K562 (cell line): Measurements from ENCODE around the gene NQO2. TPM values are rescaled to one million over a fixed set of nuclear protein-coding genes. Genes with fewer than 3 reads are reported as not detected.

Experiments used
- ATAC-seq: fragments of 200-7000 bp; cut with Tn5 transposase; 3 replicates; pipeline ENCODE4 v1.9.1; 2020; ENCODE audit warnings: moderate library complexity
- BruUV-seq: library from RNA; stranded (reverse); fragments of 400-500 nt; replicated peaks from 2 replicates; lab custom pipeline; 2021; lab: Mats Ljungman, UMichigan
- CTCF ChIA-PET: fragments of 300-600 bp; formaldehyde crosslinking; extraction: SDS; loops from one replicate; lab custom pipeline; 2021; ENCODE audit warnings: low intra/inter-chr PET ratio; lab: Yijun Ruan, JAX
- POLR2A ChIA-PET: fragments of 300-600, 350-650 bp; sonication (Branson Sonifier 250); formaldehyde crosslinking; extraction: SDS; loops from one replicate; lab custom pipeline; 2021; ENCODE audit warnings: antibody characterized with exemption, inconsistent platforms; lab: Yijun Ruan, JAX
- DNase-seq, 4 experiments: peaks; one replicate each; pipeline versions ENCODE4 v3.0.0 to v3.0.0-alpha.2; 2011 to 2018; ENCODE audit warnings: low spot score in 3 of 4, mixed read lengths in 3 of 4; ENCODE audit errors: extremely low read depth in 1 of 4
- FAIRE-seq: peaks from 2 replicates; lab custom pipeline; 2011; peaks lifted over from hg19 to GRCh38; lab: Jason Lieb, UNC
- H2AFZ ChIP-seq: 2 replicates; pipeline ENCODE4 v1.6.0; 2011; ENCODE audit warnings: low read depth, low read length, control low read depth, inconsistent platforms
- H3K27ac ChIP-seq: fragments of 200-600 bp; 3 replicates; pipeline ENCODE4 v1.8.0; 2011; ENCODE audit warnings: low read depth, mild to moderate bottlenecking, control low read depth, inconsistent platforms, low read length, moderate library complexity, mixed read lengths; ENCODE audit errors: extremely low read depth
- H3K27me3 ChIP-seq, 2 experiments: fragments of 300-600 bp in 1 of 2; 2 replicates in 1 of 2; 3 replicates in 1 of 2; pipeline versions ENCODE4 v1.6.0 to v1.8.0; 2011; ENCODE audit warnings: inconsistent platforms in 2 of 2, low read length in 2 of 2, mild to moderate bottlenecking in 1 of 2, mixed read lengths in 1 of 2, moderate library complexity in 1 of 2; ENCODE audit not compliant: control insufficient read depth in 2 of 2, insufficient read depth in 2 of 2
- H3K36me3 ChIP-seq: fragments of 300-600 bp; 3 replicates; pipeline ENCODE4 v1.8.0; 2011; ENCODE audit warnings: mild to moderate bottlenecking, low read length, inconsistent platforms; ENCODE audit not compliant: control insufficient read depth, insufficient read depth
- H3K4me1 ChIP-seq, 2 experiments: fragments of 200-600 bp in 1 of 2; replicated peaks in 1 of 2; 2 replicates in 1 of 2; 3 replicates in 1 of 2; pipeline versions ENCODE4 v1.5.1 to v1.8.0; 2011; ENCODE audit warnings: inconsistent platforms in 2 of 2, low read length in 2 of 2, mild to moderate bottlenecking in 1 of 2, mixed read lengths in 1 of 2, moderate library complexity in 1 of 2; ENCODE audit not compliant: control insufficient read depth in 2 of 2, insufficient read depth in 2 of 2
- H3K4me2 ChIP-seq: 2 replicates; pipeline ENCODE4 v1.6.1; 2011; ENCODE audit warnings: low read length, control low read depth, inconsistent platforms, mixed read lengths; ENCODE audit not compliant: insufficient read depth
- H3K4me3 ChIP-seq: fragments of 200-600 bp; sonication (generic), shearing (Covaris generic); 2 replicates; pipeline ENCODE4 v1.5.1; 2016; ENCODE audit warnings: control low read depth, inconsistent platforms
- H3K79me2 ChIP-seq: fragments of 200-600 bp; 3 replicates; pipeline ENCODE4 v1.8.0; 2011; ENCODE audit warnings: low read length, inconsistent platforms; ENCODE audit not compliant: control insufficient read depth, insufficient read depth
- H3K9ac ChIP-seq, 2 experiments: 2 replicates each; pipeline versions ENCODE4 v1.6.0 to v1.6.1; 2011; ENCODE audit warnings: low read depth in 2 of 2, low read length in 2 of 2, control low read depth in 1 of 2, inconsistent platforms in 1 of 2, mild to moderate bottlenecking in 1 of 2, mixed read lengths in 1 of 2; ENCODE audit not compliant: insufficient read depth in 1 of 2
- H3K9me1 ChIP-seq: one replicate; pipeline ENCODE4 v1.6.0; 2011; ENCODE audit warnings: inconsistent platforms, mild to moderate bottlenecking, low read length, moderate library complexity; ENCODE audit not compliant: control insufficient read depth, insufficient read depth
- H3K9me3 ChIP-seq: replicated peaks from 2 replicates; pipeline ENCODE4 v1.5.1; 2011; ENCODE audit warnings: low read depth, low read length, inconsistent platforms; ENCODE audit not compliant: control insufficient read depth, insufficient read depth
- H4K20me1 ChIP-seq: replicated peaks from 2 replicates; pipeline ENCODE4 v1.6.1; 2011; ENCODE audit warnings: low read length, inconsistent platforms, mixed read lengths; ENCODE audit not compliant: control insufficient read depth, insufficient read depth
- TCFL5 ChIP-seq: fragments of 250-450 bp; sonication (Bioruptor Pico); conservative IDR thresholded peaks from 2 replicates; pipeline ENCODE4 v1.6.1; 2021; ENCODE audit warnings: mild to moderate bottlenecking, moderate library complexity, matching md5 sums
- ZFP36 ChIP-seq: fragments of 150-350 bp; IDR thresholded peaks from 2 replicates; pipeline ENCODE4 v1.6.1; 2018; ENCODE audit warnings: low read length, low read depth; ENCODE audit not compliant: partially characterized antibody
- ZFPM2 ChIP-seq: fragments of 250-450 bp; sonication (Bioruptor Pico); IDR thresholded peaks from 2 replicates; pipeline ENCODE4 v1.5.1; 2022; ENCODE audit warnings: mild to moderate bottlenecking
- WGBS: fragments of 100-300 bp; shearing (Covaris generic); methylation state at CpG from one replicate; pipeline ENCODE4 v1.1.6; 2016; ENCODE audit warnings: low coverage, mixed read lengths; ENCODE audit not compliant: insufficient coverage; ENCODE audit errors: missing lambda C conversion rate; 5-methylcytosine and 5-hydroxymethylcytosine counted together
- in situ Hi-C: fragments of 300-500 bp; cut with MboI; formaldehyde crosslinking; loops from 4 replicates; pipeline ENCODE4 v1.15.0; 2018; ENCODE audit warnings: inconsistent platforms, mixed read lengths
- intact Hi-C: fragments of 100-400 bp; cut with micrococcal nuclease; formaldehyde crosslinking; loops from 2 replicates; pipeline ENCODE4 v1.14.2; 2022
- polyA plus RNA-seq, 8 experiments: library from polyadenylated mRNA; depleted of rRNA in 4 of 8; stranded (reverse) in 5 of 8; unstranded in 3 of 8; fragments of >200 nt; fragmentation: Nextera tagmentation in 2 of 8; fragmentation: Illumina TruSeq in 1 of 8; extraction: Ambion mirVana in 2 of 8; extraction: Trizol in 1 of 8; gene quantifications; 2 replicates each; pipeline versions ENCODE4 v1.2.1 to v1.2.3, GENCODE V29; 2011 to 2014; ENCODE audit warnings: inconsistent platforms in 1 of 8, missing spikeins in 1 of 8
- total RNA-seq, 7 experiments: library from RNA; depleted of rRNA in 6 of 7; stranded (reverse); fragments of >200 nt in 6 of 7; fragmentation: Illumina TruSeq in 2 of 7; extraction: Trizol in 2 of 7; gene quantifications; 2 replicates each; pipeline versions ENCODE4 v1.2.1 to v1.2.3, GENCODE V29; 2011 to 2021; ENCODE audit warnings: low replicate concordance in 1 of 7
- TF ChIP-seq, protein P1 (sequence below): fragments of 200-600 bp; sonication (generic); IDR thresholded peaks from one replicate; pipeline ENCODE4 v1.6.1; 2012; ENCODE audit warnings: mild to moderate bottlenecking, low read depth, low read length, inconsistent platforms

The NQO2 gene
- total and polyA plus RNA-seq, 9 of the 15 experiments (the other 6 are each of a cell fraction or from before 2014, with no cell fraction given), result 54.6 to 214 (median 116) TPM

DNA sequence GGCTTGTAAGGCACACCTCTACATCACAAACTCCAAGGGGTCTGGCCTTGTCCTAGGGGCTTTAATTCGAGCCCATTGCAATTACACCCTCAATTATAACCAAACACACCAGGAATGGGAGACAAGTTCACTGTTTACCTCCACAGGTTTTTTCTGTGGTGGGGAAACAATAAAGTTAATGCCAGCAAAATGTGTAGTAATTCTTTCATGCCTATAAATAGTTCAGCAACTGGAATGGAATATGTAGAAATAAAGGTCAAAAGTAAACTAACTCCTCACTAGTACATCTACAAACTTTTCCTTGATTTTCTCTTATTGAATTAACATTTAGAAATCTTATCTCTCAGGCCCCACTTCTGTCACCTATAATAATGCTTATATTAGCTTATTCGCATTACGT lies 41.5 kb downstream of the NQO2 start:
- POLR2A ChIA-PET, result interaction anchor here (1.2 kb wide), 1 partner anchor 12 kb away, joined by 6 read pairs; no protein-coding TSS in a partner anchor
- Histone ChIP-seq H3K9me1 (no peaks in the 10 kb centered on the region), H3K4me3 (no peak overlapping the region), H3K9me3 (peaks cover 6% of the 10 kb centered on the region; the same call in 1 of the 2 replicates), H3K4me2 (no peak overlapping the region), H2AFZ (no peak overlapping the region), H3K9ac (no peak overlapping the region), H3K36me3 (no peaks in the 10 kb centered on the region), H4K20me1 (no peaks in the 10 kb centered on the region), H3K79me2 (no peaks in the 10 kb centered on the region), H3K27me3 (no peaks in the 10 kb centered on the region), H3K27ac (no peak overlapping the region), H3K4me1 (no peaks in the 10 kb centered on the region; a peak in 2 of 5 replicates)
- no peak for TF ChIP-seq ZFPM2 (CRISPR knock-in tag)
- no peak for TF ChIP-seq ZFP36
- TF ChIP-seq, protein P1, sequence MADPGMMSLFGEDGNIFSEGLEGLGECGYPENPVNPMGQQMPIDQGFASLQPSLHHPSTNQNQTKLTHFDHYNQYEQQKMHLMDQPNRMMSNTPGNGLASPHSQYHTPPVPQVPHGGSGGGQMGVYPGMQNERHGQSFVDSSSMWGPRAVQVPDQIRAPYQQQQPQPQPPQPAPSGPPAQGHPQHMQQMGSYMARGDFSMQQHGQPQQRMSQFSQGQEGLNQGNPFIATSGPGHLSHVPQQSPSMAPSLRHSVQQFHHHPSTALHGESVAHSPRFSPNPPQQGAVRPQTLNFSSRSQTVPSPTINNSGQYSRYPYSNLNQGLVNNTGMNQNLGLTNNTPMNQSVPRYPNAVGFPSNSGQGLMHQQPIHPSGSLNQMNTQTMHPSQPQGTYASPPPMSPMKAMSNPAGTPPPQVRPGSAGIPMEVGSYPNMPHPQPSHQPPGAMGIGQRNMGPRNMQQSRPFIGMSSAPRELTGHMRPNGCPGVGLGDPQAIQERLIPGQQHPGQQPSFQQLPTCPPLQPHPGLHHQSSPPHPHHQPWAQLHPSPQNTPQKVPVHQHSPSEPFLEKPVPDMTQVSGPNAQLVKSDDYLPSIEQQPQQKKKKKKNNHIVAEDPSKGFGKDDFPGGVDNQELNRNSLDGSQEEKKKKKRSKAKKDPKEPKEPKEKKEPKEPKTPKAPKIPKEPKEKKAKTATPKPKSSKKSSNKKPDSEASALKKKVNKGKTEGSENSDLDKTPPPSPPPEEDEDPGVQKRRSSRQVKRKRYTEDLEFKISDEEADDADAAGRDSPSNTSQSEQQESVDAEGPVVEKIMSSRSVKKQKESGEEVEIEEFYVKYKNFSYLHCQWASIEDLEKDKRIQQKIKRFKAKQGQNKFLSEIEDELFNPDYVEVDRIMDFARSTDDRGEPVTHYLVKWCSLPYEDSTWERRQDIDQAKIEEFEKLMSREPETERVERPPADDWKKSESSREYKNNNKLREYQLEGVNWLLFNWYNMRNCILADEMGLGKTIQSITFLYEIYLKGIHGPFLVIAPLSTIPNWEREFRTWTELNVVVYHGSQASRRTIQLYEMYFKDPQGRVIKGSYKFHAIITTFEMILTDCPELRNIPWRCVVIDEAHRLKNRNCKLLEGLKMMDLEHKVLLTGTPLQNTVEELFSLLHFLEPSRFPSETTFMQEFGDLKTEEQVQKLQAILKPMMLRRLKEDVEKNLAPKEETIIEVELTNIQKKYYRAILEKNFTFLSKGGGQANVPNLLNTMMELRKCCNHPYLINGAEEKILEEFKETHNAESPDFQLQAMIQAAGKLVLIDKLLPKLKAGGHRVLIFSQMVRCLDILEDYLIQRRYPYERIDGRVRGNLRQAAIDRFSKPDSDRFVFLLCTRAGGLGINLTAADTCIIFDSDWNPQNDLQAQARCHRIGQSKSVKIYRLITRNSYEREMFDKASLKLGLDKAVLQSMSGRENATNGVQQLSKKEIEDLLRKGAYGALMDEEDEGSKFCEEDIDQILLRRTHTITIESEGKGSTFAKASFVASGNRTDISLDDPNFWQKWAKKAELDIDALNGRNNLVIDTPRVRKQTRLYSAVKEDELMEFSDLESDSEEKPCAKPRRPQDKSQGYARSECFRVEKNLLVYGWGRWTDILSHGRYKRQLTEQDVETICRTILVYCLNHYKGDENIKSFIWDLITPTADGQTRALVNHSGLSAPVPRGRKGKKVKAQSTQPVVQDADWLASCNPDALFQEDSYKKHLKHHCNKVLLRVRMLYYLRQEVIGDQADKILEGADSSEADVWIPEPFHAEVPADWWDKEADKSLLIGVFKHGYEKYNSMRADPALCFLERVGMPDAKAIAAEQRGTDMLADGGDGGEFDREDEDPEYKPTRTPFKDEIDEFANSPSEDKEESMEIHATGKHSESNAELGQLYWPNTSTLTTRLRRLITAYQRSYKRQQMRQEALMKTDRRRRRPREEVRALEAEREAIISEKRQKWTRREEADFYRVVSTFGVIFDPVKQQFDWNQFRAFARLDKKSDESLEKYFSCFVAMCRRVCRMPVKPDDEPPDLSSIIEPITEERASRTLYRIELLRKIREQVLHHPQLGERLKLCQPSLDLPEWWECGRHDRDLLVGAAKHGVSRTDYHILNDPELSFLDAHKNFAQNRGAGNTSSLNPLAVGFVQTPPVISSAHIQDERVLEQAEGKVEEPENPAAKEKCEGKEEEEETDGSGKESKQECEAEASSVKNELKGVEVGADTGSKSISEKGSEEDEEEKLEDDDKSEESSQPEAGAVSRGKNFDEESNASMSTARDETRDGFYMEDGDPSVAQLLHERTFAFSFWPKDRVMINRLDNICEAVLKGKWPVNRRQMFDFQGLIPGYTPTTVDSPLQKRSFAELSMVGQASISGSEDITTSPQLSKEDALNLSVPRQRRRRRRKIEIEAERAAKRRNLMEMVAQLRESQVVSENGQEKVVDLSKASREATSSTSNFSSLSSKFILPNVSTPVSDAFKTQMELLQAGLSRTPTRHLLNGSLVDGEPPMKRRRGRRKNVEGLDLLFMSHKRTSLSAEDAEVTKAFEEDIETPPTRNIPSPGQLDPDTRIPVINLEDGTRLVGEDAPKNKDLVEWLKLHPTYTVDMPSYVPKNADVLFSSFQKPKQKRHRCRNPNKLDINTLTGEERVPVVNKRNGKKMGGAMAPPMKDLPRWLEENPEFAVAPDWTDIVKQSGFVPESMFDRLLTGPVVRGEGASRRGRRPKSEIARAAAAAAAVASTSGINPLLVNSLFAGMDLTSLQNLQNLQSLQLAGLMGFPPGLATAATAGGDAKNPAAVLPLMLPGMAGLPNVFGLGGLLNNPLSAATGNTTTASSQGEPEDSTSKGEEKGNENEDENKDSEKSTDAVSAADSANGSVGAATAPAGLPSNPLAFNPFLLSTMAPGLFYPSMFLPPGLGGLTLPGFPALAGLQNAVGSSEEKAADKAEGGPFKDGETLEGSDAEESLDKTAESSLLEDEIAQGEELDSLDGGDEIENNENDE, result no peak
- TF ChIP-seq TCFL5 (CRISPR knock-in tag), result no peak
- no peak for ATAC-seq
- intact Hi-C loops, result no loop called here
- WGBS, result 87% methylated on average over 3 of the region's 3 CpGs
- no peak for DNase-seq
- CTCF ChIA-PET, result no interaction called here
- in situ Hi-C loops, result no loop called here
- BruUV-seq, result no TSS peak
- no peak for FAIRE-seq
